Type B pancreatic cell (in vitro differentiated cells): ENCODE measurements around the gene AFP. TPM values are rescaled to one million over a fixed set of nuclear protein-coding genes. Genes with fewer than 3 reads are reported as not detected.

Experiments
- DNase-seq: peaks from one replicate; pipeline ENCODE4 v3.0.0; 2021; ENCODE audit warnings: mixed read lengths; ENCODE audit not compliant: unreplicated experiment; ENCODE audit errors: extremely low spot score
- H3K27ac Mint-ChIP-seq: 2 replicates; pipeline ENCODE4 v1.8.0; 2021; ENCODE audit warnings: mild to moderate bottlenecking, mixed read lengths
- H3K27me3 Mint-ChIP-seq: 2 replicates; pipeline ENCODE4 v1.8.0; 2021; ENCODE audit warnings: mixed read lengths
- H3K36me3 Mint-ChIP-seq: 2 replicates; pipeline ENCODE4 v1.8.0; 2021; ENCODE audit warnings: mixed read lengths
- H3K4me1 Mint-ChIP-seq: one replicate; pipeline ENCODE4 v1.8.0; 2021; ENCODE audit warnings: mixed read lengths; ENCODE audit not compliant: unreplicated experiment
- H3K4me3 Mint-ChIP-seq: 2 replicates; pipeline ENCODE4 v1.8.0; 2021; ENCODE audit warnings: mild to moderate bottlenecking, mixed read lengths
- H3K9me3 Mint-ChIP-seq: 2 replicates; pipeline ENCODE4 v1.8.0; 2021; ENCODE audit warnings: mixed read lengths
- CTCF ChIP-seq: fragments of 200-600 bp; sonication (generic); conservative IDR thresholded peaks from 2 replicates; pipeline ENCODE4 v1.5.0; 2021; ENCODE audit warnings: antibody characterized with exemption, mild to moderate bottlenecking
- total RNA-seq: library from RNA; stranded (reverse); gene quantifications from 2 replicates; pipeline ENCODE4 v1.2.1, GENCODE V29; 2021; ENCODE audit warnings: low replicate concordance

AFP gene
- total RNA-seq, 1 donor from 2014 or later = 67.6 TPM

- Mint-ChIP-seq H3K36me3 (no peaks in the 10 kb centered on the region), H3K9me3 (no peaks in the 10 kb centered on the region), H3K4me3 (no peak overlapping the region), H3K27me3 (peaks cover 3% of the 10 kb centered on the region), H3K27ac (no peak overlapping the region), H3K4me1 (no peaks in the 10 kb centered on the region)
- TF ChIP-seq CTCF = no peak
- no peak for DNase-seq
These were observed 2.9 kb upstream of the AFP start for GRCh38 chr4:73433140-73433539.

- Mint-ChIP-seq H3K4me3 (no peak overlapping the region), H3K27ac (no peak overlapping the region), H3K36me3 (no peaks in the 10 kb centered on the region), H3K9me3 (no peaks in the 10 kb centered on the region), H3K27me3 (peaks cover 3% of the 10 kb centered on the region), H3K4me1 (no peaks in the 10 kb centered on the region)
- TF ChIP-seq CTCF = peak; percentile 69
- DNase-seq = no peak
These were observed 1.7 kb upstream of the AFP start for GRCh38 chr4:73434311-73434710.

GRCh38 chr4:73436674-73437557, 895 bp downstream of the AFP start:
- no peak for DNase-seq
- Mint-ChIP-seq H3K9me3 (no peaks in the 10 kb centered on the region), H3K27me3 (no peaks in the 10 kb centered on the region), H3K4me1 (no peaks in the 10 kb centered on the region), H3K36me3 (no peaks in the 10 kb centered on the region), H3K27ac (no peak overlapping the region), H3K4me3 (no peak overlapping the region)
- no peak for TF ChIP-seq CTCF

GRCh38 chr4:73437558-73437956, 1.5 kb downstream of the AFP start:
- Mint-ChIP-seq H3K4me1 (no peaks in the 10 kb centered on the region), H3K9me3 (no peaks in the 10 kb centered on the region), H3K4me3 (no peak overlapping the region), H3K27me3 (no peaks in the 10 kb centered on the region), H3K27ac (no peak overlapping the region), H3K36me3 (no peaks in the 10 kb centered on the region)
- DNase-seq = no peak
- TF ChIP-seq CTCF = no peak

GRCh38 chr4:73438048-73438447, 2.0 kb downstream of the AFP start:
- DNase-seq = no peak
- Mint-ChIP-seq H3K27me3 (no peaks in the 10 kb centered on the region), H3K4me1 (no peaks in the 10 kb centered on the region), H3K27ac (no peak overlapping the region), H3K4me3 (no peak overlapping the region), H3K36me3 (no peaks in the 10 kb centered on the region), H3K9me3 (no peaks in the 10 kb centered on the region)
- TF ChIP-seq CTCF = no peak
